DND-41 (cell line): ENCODE measurements around the gene GPR17.
A peak's percentile ranks its signal among the peaks of the same experiment; 100 is the strongest.

Source experiments
- ATAC-seq: fragments of 200-7000 bp; cut with Tn5 transposase; 3 replicates; pipeline ENCODE4 v1.9.1; 2021; ENCODE audit warnings: low read depth; ENCODE audit not compliant: insufficient read depth
- DNase-seq: peaks from one replicate; pipeline ENCODE4 v3.0.0-alpha.2; 2020
- H2AFZ ChIP-seq: 2 replicates; pipeline ENCODE4 v1.6.0; 2012; ENCODE audit warnings: low read depth, low read length
- H3K27ac ChIP-seq: 2 replicates; pipeline ENCODE4 v1.5.1; 2012; ENCODE audit warnings: low read length, inconsistent platforms
- H3K27me3 ChIP-seq: fragments of 200-600 bp; sonication (generic); 2 replicates; pipeline ENCODE4 v1.6.0; 2012; ENCODE audit warnings: low read length, mild to moderate bottlenecking, inconsistent platforms; ENCODE audit not compliant: insufficient read depth, poor library complexity
- H3K36me3 ChIP-seq: 2 replicates; pipeline ENCODE4 v1.5.1; 2012; ENCODE audit warnings: low read length, inconsistent platforms; ENCODE audit not compliant: insufficient read depth
- H3K4me1 ChIP-seq: 2 replicates; pipeline ENCODE4 v1.5.1; 2012; ENCODE audit warnings: mild to moderate bottlenecking, low read length; ENCODE audit not compliant: insufficient read depth
- H3K4me2 ChIP-seq: 2 replicates; pipeline ENCODE4 v1.6.0; 2012; ENCODE audit warnings: mild to moderate bottlenecking, moderate library complexity, low read length, inconsistent platforms; ENCODE audit not compliant: insufficient read depth
- H3K4me3 ChIP-seq, 2 experiments: fragments of 200-600 bp in 1 of 2; shearing (Covaris generic) in 1 of 2; 2 replicates each; pipeline ENCODE4 v1.5.1; 2012 to 2016; ENCODE audit warnings: inconsistent platforms in 2 of 2, low read length in 2 of 2, mild to moderate bottlenecking in 2 of 2, low read depth in 1 of 2, moderate library complexity in 1 of 2
- H3K79me2 ChIP-seq: 2 replicates; pipeline ENCODE4 v1.6.0; 2012; ENCODE audit warnings: low read length, inconsistent platforms; ENCODE audit not compliant: insufficient read depth
- H3K9ac ChIP-seq: 2 replicates; pipeline ENCODE4 v1.6.0; 2012; ENCODE audit warnings: low read depth, mild to moderate bottlenecking, inconsistent platforms, low read length, moderate library complexity
- H3K9me3 ChIP-seq: 2 replicates; pipeline ENCODE4 v1.5.1; 2012; ENCODE audit warnings: low read length, moderate library complexity, mild to moderate bottlenecking, inconsistent platforms; ENCODE audit not compliant: insufficient read depth, severe bottlenecking
- H4K20me1 ChIP-seq: 2 replicates; pipeline ENCODE4 v1.6.0; 2012; ENCODE audit warnings: low read length; ENCODE audit not compliant: insufficient read depth
- CTCF ChIP-seq: IDR thresholded peaks from 2 replicates; pipeline ENCODE4 v1.5.1; 2012; ENCODE audit warnings: borderline replicate concordance, low read length, moderate library complexity, mild to moderate bottlenecking; ENCODE audit not compliant: poor library complexity, severe bottlenecking; ENCODE audit errors: extremely low read depth
- EZH2 ChIP-seq: IDR thresholded peaks from 3 replicates; pipeline ENCODE4 v1.6.1; 2012; ENCODE audit warnings: borderline replicate concordance, low read depth, mild to moderate bottlenecking, moderate library complexity, low read length, inconsistent platforms; ENCODE audit not compliant: severe bottlenecking

Gene GPR17

DNA sequence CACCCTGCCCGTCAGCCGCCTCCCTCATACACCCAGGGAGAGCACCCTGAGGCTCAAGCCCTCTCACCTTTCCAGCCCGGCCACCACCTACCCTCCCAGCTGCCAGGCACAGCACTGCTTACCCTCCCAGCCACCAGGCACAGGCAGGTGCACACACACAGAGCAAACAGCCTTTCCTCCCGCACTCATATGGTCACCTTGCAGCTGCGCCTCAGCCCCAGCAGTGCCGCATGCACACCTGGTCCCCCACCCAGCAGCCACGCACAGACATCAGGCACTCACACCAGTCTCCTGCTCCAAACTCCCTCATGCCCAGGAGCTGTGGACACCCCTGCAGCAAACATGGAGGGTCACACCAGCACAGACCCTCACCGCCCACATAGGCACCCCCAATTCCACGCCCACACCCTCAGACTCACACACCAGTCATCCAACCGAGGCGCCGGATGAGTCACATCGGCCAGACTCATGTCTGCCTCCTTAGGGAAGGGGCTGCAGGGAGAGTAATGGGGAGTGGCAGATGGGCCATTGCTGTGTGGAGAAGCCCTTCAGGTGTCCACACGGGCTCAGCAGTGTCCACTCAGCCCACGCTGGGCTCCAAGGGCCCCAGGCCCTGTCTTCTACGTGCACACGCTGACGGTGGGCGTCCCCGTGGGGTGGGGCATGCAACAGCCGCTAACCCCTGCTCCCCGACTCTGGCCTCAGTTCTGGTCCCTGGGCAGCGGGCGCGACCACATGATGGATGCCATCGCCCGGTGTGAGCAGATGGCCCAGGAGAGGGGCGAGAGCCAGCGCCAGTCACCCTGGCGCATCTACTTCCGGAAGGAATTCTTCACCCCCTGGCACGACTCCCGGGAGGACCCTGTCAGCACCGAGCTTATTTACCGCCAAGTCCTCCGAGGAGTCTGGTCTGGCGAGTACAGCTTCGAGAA is 22.3 kb upstream of the GPR17 start:
- Histone ChIP-seq H2AFZ (no peak overlapping the region), H3K27ac (peak overlapping the region; percentile 85), H3K9ac (peak overlapping the region; percentile 41; the same call in 1 of the 2 replicates), H3K79me2 (peaks cover 15% of the 10 kb centered on the region), H3K4me1 (peaks cover 81% of the 10 kb centered on the region), H3K27me3 (no peaks in the 10 kb centered on the region), H3K9me3 (no peaks in the 10 kb centered on the region), H3K4me2 (no peak overlapping the region), H3K4me3 (no peak overlapping the region), H4K20me1 (no peaks in the 10 kb centered on the region), H3K36me3 (peaks cover 67% of the 10 kb centered on the region)
- TF ChIP-seq CTCF (no peak), EZH2 (no peak)
- DNase-seq (peak; percentile 72), ATAC-seq (peak; percentile 13)

DNA sequence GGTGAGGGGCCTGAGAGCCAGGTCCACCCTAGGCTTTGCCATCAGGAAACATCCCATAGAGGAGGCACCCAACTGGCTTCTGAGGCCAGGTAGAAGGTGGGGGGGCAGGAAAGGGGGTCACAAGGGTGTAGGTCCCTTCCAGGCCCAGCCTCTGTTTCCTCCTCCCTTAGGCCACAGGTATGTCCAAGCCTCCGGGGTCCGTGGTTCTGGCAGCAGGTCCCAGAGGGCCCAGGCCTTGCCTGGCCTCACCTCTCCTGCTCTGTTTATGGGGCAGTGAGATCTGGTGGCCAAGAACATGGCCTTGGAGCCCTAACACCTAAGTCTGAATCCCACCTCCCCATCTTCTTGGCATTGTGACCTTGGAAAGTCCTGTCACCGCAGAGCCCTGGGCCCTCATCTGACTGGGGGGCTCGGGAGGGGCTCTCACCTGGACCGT is 21.6 kb upstream of the GPR17 start:
- H3K4me1 ChIP-seq = peaks cover 79% of the 10 kb centered on the region
- TF ChIP-seq EZH2 = no peak
- TF ChIP-seq CTCF = no peak
- H3K9me3 ChIP-seq = no peaks in the 10 kb centered on the region
- H4K20me1 ChIP-seq = no peaks in the 10 kb centered on the region
- H3K4me3 ChIP-seq = no peak overlapping the region
- DNase-seq (no peak), ATAC-seq (no peak)
- no peaks in the 10 kb centered on the region for H3K27me3 ChIP-seq
- H3K36me3 ChIP-seq = peaks cover 69% of the 10 kb centered on the region
- H3K79me2 ChIP-seq = peaks cover 13% of the 10 kb centered on the region
- peak overlapping the region; percentile 85 for H3K27ac ChIP-seq
- H2AFZ ChIP-seq = no peak overlapping the region
- H3K9ac ChIP-seq = peak overlapping the region; percentile 41; the same call in 1 of the 2 replicates
- no peak overlapping the region for H3K4me2 ChIP-seq

GRCh38 chr2:127624756-127625571 is 21.0 kb upstream of the GPR17 start:
- peak overlapping the region; percentile 41 for H3K9ac ChIP-seq
- H3K36me3 ChIP-seq = peaks cover 73% of the 10 kb centered on the region
- peak overlapping the region; percentile 85 for H3K27ac ChIP-seq
- H3K4me1 ChIP-seq = peaks cover 79% of the 10 kb centered on the region
- H3K27me3 ChIP-seq = no peaks in the 10 kb centered on the region
- TF ChIP-seq EZH2 = no peak
- no peak for TF ChIP-seq CTCF
- peaks cover 11% of the 10 kb centered on the region for H3K79me2 ChIP-seq
- peak; percentile 0; the same call in 1 of the 3 replicates for ATAC-seq
- H3K4me3 ChIP-seq = no peak overlapping the region
- no peaks in the 10 kb centered on the region for H4K20me1 ChIP-seq
- no peak overlapping the region for H2AFZ ChIP-seq
- no peak overlapping the region for H3K4me2 ChIP-seq
- no peak for DNase-seq
- no peaks in the 10 kb centered on the region for H3K9me3 ChIP-seq
